MM.1S (cell line): ENCODE data around the gene BEGAIN.

Experiments
- DNase-seq: peaks from one replicate; pipeline ENCODE4 v3.0.0-alpha.2; 2015
- H2AFZ ChIP-seq: fragments of 300-600 bp; sonication (generic); 2 replicates; pipeline ENCODE4 v1.6.0; 2016; ENCODE audit warnings: antibody characterized with exemption, low read length
- H3F3A ChIP-seq: fragments of 300-600 bp; sonication (generic); 2 replicates; pipeline ENCODE4 v1.6.1; 2016; ENCODE audit warnings: mild to moderate bottlenecking, antibody characterized with exemption, low read length, moderate library complexity, mixed read lengths; ENCODE audit not compliant: insufficient read depth
- H3K27ac ChIP-seq: fragments of 300-600 bp; sonication (generic); 2 replicates; pipeline ENCODE4 v1.5.1; 2016; ENCODE audit warnings: mild to moderate bottlenecking, low read length
- H3K27me3 ChIP-seq: fragments of 300-600 bp; sonication (generic); replicated peaks from 2 replicates; pipeline ENCODE4 v1.6.0; 2016; ENCODE audit warnings: low read length; ENCODE audit not compliant: insufficient read depth
- H3K36me3 ChIP-seq: fragments of 300-600 bp; sonication (generic); replicated peaks from 2 replicates; pipeline ENCODE4 v1.6.1; 2016; ENCODE audit warnings: mild to moderate bottlenecking, low read length, mixed read lengths; ENCODE audit not compliant: insufficient read depth
- H3K4me1 ChIP-seq: fragments of 300-600 bp; sonication (generic); 2 replicates; pipeline ENCODE4 v1.6.1; 2016; ENCODE audit warnings: low read length, mixed read lengths
- H3K4me2 ChIP-seq: fragments of 300-600 bp; sonication (generic); 2 replicates; pipeline ENCODE4 v1.6.0; 2016; ENCODE audit warnings: low read depth, low read length
- H3K4me3 ChIP-seq: fragments of 300-600 bp; sonication (generic); 2 replicates; pipeline ENCODE4 v1.5.1; 2016; ENCODE audit warnings: low read length, mixed read lengths
- H3K79me2 ChIP-seq: fragments of 300-600 bp; sonication (generic); 2 replicates; pipeline ENCODE4 v1.6.1; 2016; ENCODE audit warnings: mixed run types, low read length, mixed read lengths
- H3K9ac ChIP-seq: fragments of 300-600 bp; sonication (generic); 2 replicates; pipeline ENCODE4 v1.6.1; 2016; ENCODE audit warnings: low read length, mixed read lengths
- H3K9me2 ChIP-seq: fragments of 300-600 bp; sonication (generic); replicated peaks from 2 replicates; pipeline ENCODE4 v1.6.1; 2016; ENCODE audit warnings: mild to moderate bottlenecking, low read length, mixed read lengths; ENCODE audit not compliant: insufficient read depth
- H3K9me3 ChIP-seq: fragments of 300-600 bp; sonication (generic); replicated peaks from 2 replicates; pipeline ENCODE4 v1.6.1; 2016; ENCODE audit warnings: mild to moderate bottlenecking, low read length, mixed read lengths; ENCODE audit not compliant: insufficient read depth
- H4K20me1 ChIP-seq: fragments of 300-600 bp; sonication (generic); 2 replicates; pipeline ENCODE4 v1.6.1; 2016; ENCODE audit warnings: mild to moderate bottlenecking, low read length, moderate library complexity, mixed read lengths; ENCODE audit not compliant: insufficient read depth
- CTCF ChIP-seq: fragments of 300-600 bp; sonication (generic); IDR thresholded peaks from 2 replicates; pipeline ENCODE4 v1.5.1; 2016; ENCODE audit warnings: antibody characterized with exemption, low read length, mixed read lengths
- EZH2 ChIP-seq: fragments of 300-600 bp; sonication (generic); optimal IDR thresholded peaks from 2 replicates; pipeline ENCODE3; 2017; ENCODE audit warnings: low read depth, mild to moderate bottlenecking, antibody characterized with exemption, low read length, mixed read lengths
- EZH2phosphoT487 ChIP-seq: fragments of 300-600 bp; sonication (generic); IDR thresholded peaks from 2 replicates; pipeline ENCODE4 v1.6.1; 2018; ENCODE audit warnings: antibody characterized with exemption, low read length

The BEGAIN gene

DNA sequence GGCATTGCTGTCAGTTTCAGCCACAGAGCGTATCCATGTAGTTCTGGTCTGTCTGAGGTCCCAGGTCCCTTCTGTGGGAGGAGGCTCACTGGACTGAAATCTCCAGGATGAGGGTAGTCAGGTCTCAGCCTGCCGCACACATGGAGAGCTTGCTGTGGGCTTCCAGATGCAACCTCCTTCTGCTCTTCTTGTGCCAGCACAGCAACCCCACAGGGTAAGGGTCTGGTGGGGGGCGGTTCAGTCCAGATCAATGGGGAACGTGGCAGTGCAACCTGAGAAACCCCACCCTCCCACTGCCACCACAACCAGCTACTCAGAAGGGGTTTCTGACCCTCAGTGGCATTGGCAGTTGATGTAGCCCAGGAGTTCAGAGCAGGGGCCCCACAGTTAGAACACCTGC, 61.2 kb downstream of the BEGAIN start:
- TF ChIP-seq EZH2phosphoT487 (no peak), CTCF (no peak), EZH2 (no peak)
- Histone ChIP-seq H4K20me1 (no peaks in the 10 kb centered on the region), H3K27ac (no peak overlapping the region), H3K79me2 (no peaks in the 10 kb centered on the region), H2AFZ (no peak overlapping the region), H3K4me1 (no peaks in the 10 kb centered on the region), H3K36me3 (no peaks in the 10 kb centered on the region), H3K9me2 (no peaks in the 10 kb centered on the region), H3K9ac (no peak overlapping the region), H3K27me3 (no peaks in the 10 kb centered on the region), H3K4me3 (no peak overlapping the region), H3K9me3 (no peaks in the 10 kb centered on the region), H3K4me2 (no peak overlapping the region), H3F3A (no peaks in the 10 kb centered on the region)
- DNase-seq: no peak

DNA sequence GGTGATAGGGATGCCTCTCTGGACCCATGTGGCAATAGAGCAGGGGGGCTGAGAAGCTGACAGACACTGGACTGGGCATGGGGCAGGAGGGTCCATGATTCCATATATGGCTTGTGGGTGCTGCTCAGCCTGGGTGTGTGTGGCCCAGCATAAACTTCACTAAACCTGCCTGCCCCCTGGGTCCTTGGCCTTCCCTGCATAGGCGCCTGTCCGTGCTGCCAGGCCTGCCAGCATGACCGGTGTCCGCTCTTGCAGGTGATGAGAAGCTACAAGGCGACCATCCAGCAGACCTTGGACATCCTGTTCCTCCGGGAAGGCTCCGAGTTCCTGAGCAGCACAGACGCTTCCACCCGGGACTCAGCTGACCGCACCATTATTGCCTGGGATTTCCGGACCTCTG, 61.6 kb downstream of the BEGAIN start:
- Histone ChIP-seq H3K27me3 (no peaks in the 10 kb centered on the region), H3K9ac (no peak overlapping the region), H3K36me3 (no peaks in the 10 kb centered on the region), H3K4me2 (no peak overlapping the region), H3K79me2 (no peaks in the 10 kb centered on the region), H3K4me3 (no peak overlapping the region), H3K9me2 (no peaks in the 10 kb centered on the region), H3K4me1 (no peaks in the 10 kb centered on the region), H3F3A (no peaks in the 10 kb centered on the region), H4K20me1 (no peaks in the 10 kb centered on the region), H3K9me3 (no peaks in the 10 kb centered on the region), H2AFZ (no peak overlapping the region), H3K27ac (no peak overlapping the region)
- DNase-seq: no peak
- no peak for TF ChIP-seq EZH2phosphoT487
- no peak for TF ChIP-seq EZH2
- no peak for TF ChIP-seq CTCF

GRCh38 chr14:100524933-100525243, 62.3 kb downstream of the BEGAIN start:
- no peaks in the 10 kb centered on the region for H3K9me3 ChIP-seq
- H3K27me3 ChIP-seq: no peaks in the 10 kb centered on the region
- H3F3A ChIP-seq: no peaks in the 10 kb centered on the region
- no peak overlapping the region for H3K4me3 ChIP-seq
- H3K9ac ChIP-seq: no peak overlapping the region
- no peak for DNase-seq
- TF ChIP-seq CTCF: peak; percentile 26
- no peak for TF ChIP-seq EZH2phosphoT487
- no peak for TF ChIP-seq EZH2
- no peak overlapping the region for H2AFZ ChIP-seq
- no peaks in the 10 kb centered on the region for H4K20me1 ChIP-seq
- H3K36me3 ChIP-seq: no peaks in the 10 kb centered on the region
- no peak overlapping the region for H3K27ac ChIP-seq
- H3K4me2 ChIP-seq: no peak overlapping the region
- H3K9me2 ChIP-seq: no peaks in the 10 kb centered on the region
- no peaks in the 10 kb centered on the region for H3K79me2 ChIP-seq
- H3K4me1 ChIP-seq: no peaks in the 10 kb centered on the region
